Kidney epithelial cell (primary cell): Measurements from ENCODE around the gene INTS12. TPM values are rescaled to one million over a fixed set of nuclear protein-coding genes. Genes with fewer than 3 reads are reported as not detected.
A peak's percentile ranks its signal among the peaks of the same experiment; 100 is the strongest.
"Not testable (repeated sequence)": the region's sequence is repeated elsewhere in the genome, so short reads cannot be mapped to it uniquely, and the experiment has no call there.

Experiments used
- DNase-seq: peaks from one replicate; pipeline ENCODE4 v3.0.0-alpha.2; 2010; ENCODE audit warnings: low read depth
- H3K27me3 ChIP-seq: 2 replicates; pipeline ENCODE4 v1.6.0; 2011; ENCODE audit warnings: low read length; ENCODE audit not compliant: control insufficient read depth, insufficient read depth
- H3K36me3 ChIP-seq: 2 replicates; pipeline ENCODE4 v1.5.1; 2011; ENCODE audit warnings: low read length; ENCODE audit not compliant: control insufficient read depth, insufficient read depth
- H3K4me3 ChIP-seq: 2 replicates; pipeline ENCODE4 v1.5.1; 2011; ENCODE audit warnings: low read depth, mild to moderate bottlenecking, control low read depth, low read length
- total RNA-seq: library from RNA; depleted of rRNA; stranded (reverse); fragments of >200 nt; gene quantifications from 2 replicates; pipeline ENCODE4 v1.2.3, GENCODE V29; 2015
- TF ChIP-seq, protein P1 (sequence below): IDR thresholded peaks from 2 replicates; pipeline ENCODE4 v1.5.1; 2011; ENCODE audit warnings: mild to moderate bottlenecking, moderate library complexity, low read length, control low read depth, inconsistent platforms; ENCODE audit not compliant: insufficient read depth, poor library complexity, severe bottlenecking

The INTS12 gene
- total RNA-seq, 1 donor from 2014 or later: 30.7 TPM

DNA sequence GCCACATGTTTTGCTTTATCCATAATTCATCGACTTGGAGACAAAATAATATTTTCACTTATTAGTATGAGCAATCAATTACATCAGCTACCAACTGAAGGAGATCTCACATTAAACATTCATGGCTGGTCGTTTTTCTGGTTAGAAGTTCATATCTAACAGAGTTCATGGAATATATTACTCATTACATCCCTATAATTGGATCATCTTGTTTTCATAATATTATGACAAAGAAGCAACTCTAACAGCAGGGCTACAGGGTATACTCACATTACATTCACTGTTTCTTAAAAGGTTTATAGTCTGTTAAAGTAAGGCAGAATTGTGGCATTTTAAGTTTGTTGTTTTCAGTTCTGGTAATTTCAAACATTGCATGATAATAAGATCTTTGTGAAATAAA lies 33.1 kb upstream of the INTS12 start:
- TF ChIP-seq, protein P1, sequence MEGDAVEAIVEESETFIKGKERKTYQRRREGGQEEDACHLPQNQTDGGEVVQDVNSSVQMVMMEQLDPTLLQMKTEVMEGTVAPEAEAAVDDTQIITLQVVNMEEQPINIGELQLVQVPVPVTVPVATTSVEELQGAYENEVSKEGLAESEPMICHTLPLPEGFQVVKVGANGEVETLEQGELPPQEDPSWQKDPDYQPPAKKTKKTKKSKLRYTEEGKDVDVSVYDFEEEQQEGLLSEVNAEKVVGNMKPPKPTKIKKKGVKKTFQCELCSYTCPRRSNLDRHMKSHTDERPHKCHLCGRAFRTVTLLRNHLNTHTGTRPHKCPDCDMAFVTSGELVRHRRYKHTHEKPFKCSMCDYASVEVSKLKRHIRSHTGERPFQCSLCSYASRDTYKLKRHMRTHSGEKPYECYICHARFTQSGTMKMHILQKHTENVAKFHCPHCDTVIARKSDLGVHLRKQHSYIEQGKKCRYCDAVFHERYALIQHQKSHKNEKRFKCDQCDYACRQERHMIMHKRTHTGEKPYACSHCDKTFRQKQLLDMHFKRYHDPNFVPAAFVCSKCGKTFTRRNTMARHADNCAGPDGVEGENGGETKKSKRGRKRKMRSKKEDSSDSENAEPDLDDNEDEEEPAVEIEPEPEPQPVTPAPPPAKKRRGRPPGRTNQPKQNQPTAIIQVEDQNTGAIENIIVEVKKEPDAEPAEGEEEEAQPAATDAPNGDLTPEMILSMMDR: no peak
- no peak for DNase-seq
- Histone ChIP-seq H3K4me3 (no peak overlapping the region), H3K27me3 (no peaks in the 10 kb centered on the region), H3K36me3 (no peaks in the 10 kb centered on the region)

GRCh38 chr4:105735217-105735616 lies 26.7 kb upstream of the INTS12 start:
- not testable (repeated sequence) for H3K36me3 ChIP-seq, H3K27me3 ChIP-seq, H3K4me3 ChIP-seq, DNase-seq

DNA sequence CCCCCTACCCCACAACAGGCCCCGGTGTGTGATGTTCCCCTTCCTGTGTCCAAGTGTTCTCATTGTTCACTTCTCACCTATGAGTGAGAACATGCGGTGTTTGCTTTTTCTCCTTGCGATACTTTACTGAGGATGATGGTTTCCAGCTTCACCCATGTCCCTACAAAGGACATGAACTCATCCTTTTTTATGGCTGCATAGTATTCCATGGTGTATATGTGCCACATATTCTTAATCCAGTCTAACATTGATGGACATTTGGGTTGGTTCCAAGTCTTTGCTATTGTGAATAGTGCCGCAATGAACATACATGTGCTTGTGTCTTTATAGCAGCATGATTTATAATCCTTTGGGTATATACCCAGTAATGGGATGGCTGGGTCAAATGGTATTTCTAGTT lies 21.4 kb upstream of the INTS12 start:
- H3K27me3 ChIP-seq, DNase-seq, H3K36me3 ChIP-seq: not testable (repeated sequence)

DNA sequence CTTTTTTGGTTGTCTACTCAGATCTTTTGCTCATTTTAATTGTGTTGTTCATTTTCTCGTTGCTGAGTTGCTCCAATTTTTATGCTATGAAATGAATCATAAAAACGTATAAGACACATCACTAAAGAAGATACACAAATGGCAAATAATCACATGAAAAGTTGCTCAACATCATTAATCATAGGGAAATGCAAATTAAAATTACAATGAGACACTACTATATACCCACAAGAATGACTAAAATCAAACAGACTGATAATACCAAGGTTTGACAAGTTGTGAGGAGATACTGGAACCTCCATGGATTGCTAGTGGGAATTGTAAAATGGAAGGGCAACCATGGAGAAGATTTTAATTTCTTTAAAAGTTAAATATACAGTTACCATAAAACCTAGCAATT lies 17.1 kb upstream of the INTS12 start:
- H3K27me3 ChIP-seq: no peaks in the 10 kb centered on the region
- DNase-seq: no peak
- TF ChIP-seq, protein P1: no peak
- no peaks in the 10 kb centered on the region for H3K36me3 ChIP-seq
- H3K4me3 ChIP-seq: no peak overlapping the region

More for the DNA sequence above, 21.4 kb upstream of the INTS12 start:
- H3K4me3 ChIP-seq: not testable (repeated sequence)

- Histone ChIP-seq H3K36me3 (no peaks in the 10 kb centered on the region), H3K27me3 (no peaks in the 10 kb centered on the region), H3K4me3 (no peak overlapping the region)
- DNase-seq: no peak
- TF ChIP-seq, protein P1: no peak
These were observed 10.7 kb upstream of the INTS12 start for GRCh38 chr4:105719204-105719603.

GRCh38 chr4:105715692-105716278 lies 7.3 kb upstream of the INTS12 start:
- no peaks in the 10 kb centered on the region for H3K36me3 ChIP-seq
- no peaks in the 10 kb centered on the region for H3K27me3 ChIP-seq
- no peak for DNase-seq
- H3K4me3 ChIP-seq: no peak overlapping the region
- TF ChIP-seq, protein P1: peak; percentile 30

- no peak for DNase-seq
- Histone ChIP-seq H3K36me3 (no peaks in the 10 kb centered on the region), H3K4me3 (no peak overlapping the region), H3K27me3 (no peaks in the 10 kb centered on the region)
- TF ChIP-seq, protein P1: no peak
These were observed 6.4 kb upstream of the INTS12 start for GRCh38 chr4:105714932-105715331.
